ENCODE results near the gene HNRNPC.
"Not testable (repeated sequence)": the region's sequence is repeated elsewhere in the genome, so short reads cannot be mapped to it uniquely, and the experiment has no call there.

Gene HNRNPC

GRCh38 chr14:21168055-21168454 is 101.2 kb downstream of the HNRNPC start:
- H3K36me3 ChIP-seq (ENCODE audit: insufficient read depth, low read depth, low read length) = no peaks in the 10 kb centered on the region
- no peak overlapping the region for H3K27ac ChIP-seq (ENCODE audit: low read length)
- no peak overlapping the region for H3K9ac ChIP-seq (ENCODE audit: low read depth, low read length)
- no peaks in the 10 kb centered on the region for H3K27me3 ChIP-seq (ENCODE audit: insufficient read depth, low read length)
- no peak overlapping the region for H3K4me3 ChIP-seq (ENCODE audit: low read length)
- no peaks in the 10 kb centered on the region for H3K4me1 ChIP-seq (ENCODE audit: insufficient read depth, low read length)
- no peaks in the 10 kb centered on the region for H3K9me3 ChIP-seq (ENCODE audit: insufficient read depth, low read depth, low read length)

- H3K27me3 ChIP-seq (ENCODE audit: insufficient read depth, low read length) = not testable (repeated sequence)
Observed at GRCh38 chr14:21165670-21166069, 103.6 kb downstream of the HNRNPC start.

GRCh38 chr14:21165002-21165605 is 104.1 kb downstream of the HNRNPC start:
- not testable (repeated sequence) for H3K36me3 ChIP-seq (ENCODE audit: insufficient read depth, low read depth, low read length); H3K9ac ChIP-seq (ENCODE audit: low read depth, low read length); H3K9me3 ChIP-seq (ENCODE audit: insufficient read depth, low read depth, low read length); H3K27ac ChIP-seq (ENCODE audit: low read length); H3K4me3 ChIP-seq (ENCODE audit: low read length); H3K27me3 ChIP-seq (ENCODE audit: insufficient read depth, low read length); H3K4me1 ChIP-seq (ENCODE audit: insufficient read depth, low read length)

More at GRCh38 chr14:21165670-21166069, 103.6 kb downstream of the HNRNPC start:
- not testable (repeated sequence) for H3K9ac ChIP-seq (ENCODE audit: low read depth, low read length); H3K9me3 ChIP-seq (ENCODE audit: insufficient read depth, low read depth, low read length); H3K4me3 ChIP-seq (ENCODE audit: low read length); H3K36me3 ChIP-seq (ENCODE audit: insufficient read depth, low read depth, low read length); H3K27ac ChIP-seq (ENCODE audit: low read length); H3K4me1 ChIP-seq (ENCODE audit: insufficient read depth, low read length)

GRCh38 chr14:21163871-21164291 is 105.4 kb downstream of the HNRNPC start:
- H3K4me1 ChIP-seq (ENCODE audit: insufficient read depth, low read length) = no peaks in the 10 kb centered on the region
- H3K9me3 ChIP-seq (ENCODE audit: insufficient read depth, low read depth, low read length) = no peaks in the 10 kb centered on the region
- no peak overlapping the region for H3K9ac ChIP-seq (ENCODE audit: low read depth, low read length)
- no peak overlapping the region for H3K4me3 ChIP-seq (ENCODE audit: low read length)
- no peak overlapping the region for H3K27ac ChIP-seq (ENCODE audit: low read length)
- no peaks in the 10 kb centered on the region for H3K27me3 ChIP-seq (ENCODE audit: insufficient read depth, low read length)
- H3K36me3 ChIP-seq (ENCODE audit: insufficient read depth, low read depth, low read length) = no peaks in the 10 kb centered on the region

- no peak overlapping the region for H3K4me3 ChIP-seq (ENCODE audit: low read length)
- no peak overlapping the region for H3K27ac ChIP-seq (ENCODE audit: low read length)
- H3K27me3 ChIP-seq (ENCODE audit: insufficient read depth, low read length) = peaks cover under 1% of the 10 kb centered on the region; the same call in 1 of the 2 replicates
- H3K36me3 ChIP-seq (ENCODE audit: insufficient read depth, low read depth, low read length) = no peaks in the 10 kb centered on the region
- no peaks in the 10 kb centered on the region for H3K4me1 ChIP-seq (ENCODE audit: insufficient read depth, low read length)
- no peaks in the 10 kb centered on the region for H3K9me3 ChIP-seq (ENCODE audit: insufficient read depth, low read depth, low read length)
- no peak overlapping the region for H3K9ac ChIP-seq (ENCODE audit: low read depth, low read length)
Observed at GRCh38 chr14:21162081-21162480, 107.2 kb downstream of the HNRNPC start.

GRCh38 chr14:21160061-21160610 is 109.1 kb downstream of the HNRNPC start:
- Histone ChIP-seq H3K27ac (ENCODE audit: low read length) (no peak overlapping the region), H3K9me3 (ENCODE audit: insufficient read depth, low read depth, low read length) (no peaks in the 10 kb centered on the region), H3K36me3 (ENCODE audit: insufficient read depth, low read depth, low read length) (no peaks in the 10 kb centered on the region), H3K4me1 (ENCODE audit: insufficient read depth, low read length) (no peaks in the 10 kb centered on the region), H3K27me3 (ENCODE audit: insufficient read depth, low read length) (peaks cover 19% of the 10 kb centered on the region; the same call in 1 of the 2 replicates), H3K9ac (ENCODE audit: low read depth, low read length) (no peak overlapping the region), H3K4me3 (ENCODE audit: low read length) (no peak overlapping the region)

All from iPS-20b (cell line).